NCI-H2196 treated with DMSO at 0.1 percent for 48 hours (cell line): ENCODE results near the gene CSH2.
"Not testable (repeated sequence)": the region's sequence is repeated elsewhere in the genome, so short reads cannot be mapped to it uniquely, and the experiment has no call there.

Experiments used
- DNase-seq: peaks from one replicate; lab custom pipeline; 2025; ENCODE audit not compliant: unreplicated experiment; lab: John Stamatoyannopoulos, UW

The CSH2 gene

DNA sequence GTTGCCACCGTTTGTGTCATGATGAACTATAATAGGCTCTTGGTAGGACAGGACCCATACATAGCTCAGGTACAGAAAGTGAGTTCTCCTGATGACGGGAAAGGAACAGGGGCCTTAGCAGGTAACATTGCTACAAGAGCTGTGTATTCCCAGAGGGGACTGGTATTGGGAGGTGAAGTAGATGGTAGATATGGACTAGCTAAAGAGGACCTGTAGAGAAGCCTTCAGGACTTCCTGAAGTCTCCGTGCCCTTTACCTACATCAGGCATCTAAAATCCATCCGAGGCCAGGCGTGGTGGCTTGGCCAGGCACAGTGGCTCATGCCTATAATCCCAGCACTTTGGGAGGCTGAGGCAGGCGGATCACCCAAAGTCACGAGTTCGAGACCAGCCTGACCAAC lies 18.3 kb downstream of the CSH2 start:
- DNase-seq, result no peak

DNA sequence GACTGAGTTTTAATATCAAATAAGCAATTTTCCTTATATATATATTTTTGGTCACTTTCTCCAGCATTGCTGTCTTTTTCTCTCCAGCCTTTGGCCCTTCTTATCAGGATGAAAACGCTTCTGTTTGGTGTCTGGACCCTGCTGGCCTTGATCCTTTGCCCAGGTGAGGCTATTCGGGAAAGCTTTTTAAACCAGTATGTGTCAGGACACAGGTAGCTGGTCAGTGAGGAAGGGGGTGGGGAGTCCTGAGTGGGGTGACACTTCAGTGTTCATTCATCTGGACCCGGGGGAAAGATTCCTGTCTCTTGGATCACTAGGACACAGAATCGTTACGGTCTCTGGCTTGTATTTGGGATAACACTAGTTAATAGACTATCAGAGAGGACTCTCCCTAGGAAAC lies 18.8 kb downstream of the CSH2 start:
- no peak for DNase-seq

DNA sequence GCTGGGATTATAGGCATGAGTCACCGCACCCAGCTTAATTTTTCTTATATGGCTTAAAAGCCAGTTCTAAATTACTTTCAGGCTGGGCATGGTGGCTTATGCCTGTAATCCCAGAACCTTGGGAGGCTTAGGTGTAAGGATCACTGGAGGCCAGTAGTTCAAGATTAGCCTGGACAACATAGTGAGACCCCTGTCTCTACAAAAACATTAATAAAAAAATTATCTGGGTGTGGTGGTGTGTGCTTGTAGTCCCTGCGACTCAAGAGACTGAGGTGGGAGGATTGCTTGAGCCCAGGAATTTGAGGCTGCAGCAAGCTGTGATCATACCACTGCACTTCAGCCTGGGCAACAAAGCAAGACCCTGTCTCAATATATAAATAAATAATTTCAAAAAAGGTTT lies 20.2 kb downstream of the CSH2 start:
- DNase-seq, result no peak

DNA sequence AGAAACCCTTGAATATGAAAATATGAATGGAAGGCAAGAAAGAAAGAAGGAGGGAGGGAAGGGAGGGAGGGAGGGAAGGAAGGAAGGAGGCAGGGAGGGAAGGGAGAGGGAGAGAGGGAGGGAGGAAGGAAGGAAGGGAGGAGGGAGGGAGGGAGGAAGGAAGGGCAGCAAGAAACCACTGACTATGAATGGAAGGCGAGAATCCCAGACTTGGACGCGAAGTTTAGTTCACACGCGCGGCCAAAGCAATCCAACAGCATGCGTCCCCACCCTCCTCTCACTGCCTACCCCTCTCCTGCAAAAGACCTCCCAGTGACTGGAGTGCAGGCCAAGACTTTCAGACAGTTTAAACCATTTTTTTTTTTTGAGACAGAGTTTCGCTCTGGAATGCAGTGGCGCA lies 23.1 kb downstream of the CSH2 start:
- DNase-seq, result no peak

DNA sequence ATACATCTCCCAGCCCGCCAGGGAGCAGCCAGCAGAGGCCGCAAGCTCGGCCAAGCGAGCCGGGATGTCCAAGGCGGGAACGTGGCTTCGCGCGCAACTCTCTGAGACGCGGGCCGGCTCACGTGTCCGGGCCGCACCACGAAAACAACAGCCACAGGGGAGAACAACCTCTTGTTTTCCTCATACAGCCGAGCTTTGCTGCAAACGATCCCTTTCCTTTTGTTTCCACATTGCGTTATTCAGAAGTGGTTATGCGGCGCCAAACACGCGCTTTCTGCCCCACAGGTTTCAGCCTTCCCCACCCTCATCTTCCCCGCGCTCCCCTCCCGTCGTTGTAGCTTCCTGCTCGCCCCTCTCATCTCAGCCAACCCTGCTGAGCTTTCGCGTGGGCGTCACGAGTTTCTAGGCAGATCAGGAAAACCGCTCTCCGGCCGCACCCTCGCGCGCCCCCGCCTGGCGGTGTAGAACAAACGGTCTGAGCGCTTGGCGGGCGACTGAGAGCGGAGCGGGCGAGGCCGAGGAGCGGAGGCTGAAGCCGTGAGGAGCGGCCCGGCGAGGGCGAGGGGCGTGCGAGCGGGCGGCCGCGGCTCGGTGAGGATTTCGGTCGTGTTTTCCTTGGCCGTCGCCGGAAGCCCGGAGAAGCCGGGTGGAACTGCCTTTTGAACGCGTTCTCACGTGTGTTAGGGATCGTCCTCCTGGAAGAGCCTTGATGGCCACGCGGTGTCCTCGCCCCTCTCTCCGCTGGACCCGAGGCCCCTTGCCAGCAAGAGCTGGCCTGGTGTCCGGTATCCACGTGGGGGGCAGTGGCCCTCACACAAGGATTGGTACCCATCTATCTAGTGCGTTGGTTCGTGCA lies 24.4 kb downstream of the CSH2 start:
- no peak for DNase-seq

DNA sequence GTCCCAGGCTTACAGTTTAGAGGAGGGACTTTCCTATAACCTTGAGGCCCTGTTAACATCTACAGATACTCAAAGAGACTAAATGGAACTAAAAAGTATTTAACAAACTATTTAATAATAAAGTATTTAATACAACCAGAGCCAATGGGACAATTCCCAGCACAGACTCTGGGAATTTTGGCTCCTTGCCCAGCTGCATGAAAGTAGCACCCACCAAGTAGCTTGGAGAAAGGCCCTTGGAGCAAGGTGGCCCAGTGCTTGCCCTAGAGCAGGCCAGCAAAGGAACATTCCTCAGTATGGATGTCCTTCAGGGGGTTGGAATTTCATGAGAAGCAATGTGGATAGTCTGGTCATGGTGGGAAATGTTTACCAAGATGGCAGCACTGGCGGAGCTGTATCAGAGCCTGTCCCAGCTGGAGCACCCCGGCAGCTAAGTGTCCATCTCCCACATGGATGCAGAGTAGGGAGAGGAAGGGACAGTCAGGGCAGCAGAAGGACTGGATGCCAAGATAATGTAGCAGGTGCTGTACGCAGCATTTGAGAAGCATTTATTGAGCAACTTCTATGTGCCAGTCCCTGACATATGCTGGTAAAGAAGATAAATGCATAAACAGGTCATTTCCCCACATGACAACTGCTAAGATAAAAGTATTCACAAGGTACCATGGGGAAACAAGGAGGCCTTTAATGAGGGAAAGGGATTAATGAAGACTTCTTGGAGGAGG lies 25.8 kb downstream of the CSH2 start:
- no peak for DNase-seq

DNA sequence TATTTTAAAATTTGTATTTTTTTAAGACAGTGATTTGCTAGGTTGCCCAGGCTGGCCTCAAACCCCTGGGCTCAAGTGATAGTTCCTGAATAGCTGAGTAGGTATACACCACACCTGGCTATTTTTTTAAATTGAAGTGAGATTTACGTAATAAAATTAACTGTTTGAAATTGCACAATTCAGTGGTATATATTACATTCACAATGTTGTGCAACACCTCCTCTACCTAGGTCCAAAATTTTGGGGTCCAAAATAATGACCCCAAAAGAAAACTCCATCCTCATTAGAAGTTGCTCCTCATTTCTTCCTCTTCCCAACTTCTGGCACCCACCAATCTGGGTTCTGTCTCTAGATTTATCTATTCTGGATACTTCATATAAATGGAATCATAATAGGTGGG lies 28.0 kb downstream of the CSH2 start:
- DNase-seq, result no peak

DNA sequence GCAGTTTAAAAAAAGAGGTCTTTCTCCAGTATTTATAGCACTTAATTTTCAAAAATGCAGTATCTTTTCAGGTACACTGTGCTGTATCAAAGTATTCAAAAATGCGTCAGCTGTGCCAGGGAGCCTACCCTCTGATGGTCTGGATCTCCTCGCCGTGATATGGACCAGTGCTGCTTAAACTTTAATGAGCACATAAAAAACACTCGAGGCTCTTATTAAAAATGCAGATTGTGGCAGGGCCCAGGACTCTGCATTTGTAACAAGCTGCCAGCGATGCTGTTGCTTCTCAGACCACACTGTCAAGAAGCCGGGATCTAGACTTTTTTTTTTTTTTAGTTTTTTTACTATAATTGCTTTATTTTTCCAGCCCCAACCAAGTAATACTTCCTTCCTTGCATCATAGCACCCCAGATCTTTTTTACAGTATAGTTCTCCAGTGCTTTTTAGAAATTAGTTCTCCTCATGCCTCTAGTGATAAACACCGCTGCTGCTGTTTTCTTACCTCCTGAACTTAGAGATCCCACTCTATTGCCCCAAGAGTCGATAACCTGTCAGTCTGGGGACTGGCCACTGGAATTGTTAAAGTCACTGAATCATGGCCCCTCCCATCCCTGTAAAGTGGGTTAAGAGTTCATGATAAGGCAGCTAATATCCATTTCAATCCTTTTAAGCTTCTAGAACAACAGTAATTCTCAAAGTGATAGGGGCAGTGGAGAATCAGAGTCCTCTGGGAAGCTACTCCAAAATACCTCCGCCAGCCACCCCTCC lies 29.4 kb downstream of the CSH2 start:
- DNase-seq, result no peak

DNA sequence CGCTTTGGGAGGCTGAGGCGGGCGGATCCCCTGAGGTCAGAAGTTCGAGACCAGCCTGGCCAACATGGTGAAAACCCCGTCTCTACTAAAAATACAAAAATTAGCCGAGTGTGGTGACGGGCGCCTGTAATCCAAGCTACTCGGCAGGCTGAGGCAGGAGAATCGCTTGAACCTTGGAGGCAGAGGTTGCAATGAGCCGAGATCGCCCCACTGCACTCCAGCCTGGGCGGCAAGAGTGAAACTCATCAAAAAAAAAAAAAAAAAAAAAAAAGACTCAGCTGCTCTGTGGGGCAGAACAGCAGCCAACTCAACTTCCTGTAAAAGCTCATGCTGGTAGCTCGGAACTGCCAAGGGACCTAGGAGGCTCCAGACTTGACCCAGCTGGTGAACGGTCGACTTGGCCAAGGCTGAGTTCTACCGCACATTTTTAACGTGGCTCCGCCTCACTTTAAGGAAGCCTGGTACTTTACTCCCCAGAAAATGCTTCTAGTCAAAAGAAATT lies 30.0 kb downstream of the CSH2 start:
- DNase-seq, result not testable (repeated sequence)

DNA sequence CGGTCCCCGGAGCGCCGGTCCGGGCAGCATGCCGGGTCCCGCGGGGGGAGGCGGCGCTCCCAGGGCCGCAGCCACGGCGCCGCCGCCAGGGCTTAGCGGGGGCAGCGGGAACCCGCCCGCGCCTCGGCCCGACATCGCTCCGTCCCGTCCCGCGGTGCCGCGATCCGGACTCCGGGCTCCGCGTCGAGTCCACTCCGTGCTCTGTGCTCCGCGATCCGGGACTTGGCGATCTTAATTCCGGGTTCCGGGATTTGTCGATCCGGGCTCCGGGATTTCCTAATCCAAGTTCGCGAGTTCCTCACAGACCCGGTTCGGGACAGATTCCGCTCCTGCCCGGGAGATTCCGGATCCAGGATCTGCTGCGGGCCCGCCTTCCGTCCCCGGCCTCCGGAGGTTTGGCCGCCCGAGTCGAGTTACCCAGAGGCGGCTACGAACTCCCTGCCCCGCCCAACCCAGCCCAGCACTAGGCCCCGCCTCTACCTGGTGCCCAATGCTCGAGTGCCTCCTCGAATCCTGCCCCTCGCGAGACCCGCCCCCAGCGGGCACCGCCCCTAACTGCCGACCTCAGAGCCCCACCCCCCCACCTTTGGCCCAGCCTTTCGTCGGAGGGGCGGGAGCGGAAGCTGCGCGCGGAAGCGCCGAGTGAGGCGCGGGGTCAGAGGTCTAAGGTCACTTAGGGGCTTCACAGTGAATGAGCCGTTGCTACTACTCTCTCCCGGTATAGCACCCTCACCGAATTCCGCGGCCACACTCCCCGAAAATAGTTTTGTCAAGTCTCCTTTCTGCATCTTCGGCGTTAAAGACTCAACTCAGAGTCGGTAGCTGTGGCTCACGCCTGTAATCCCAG lies 30.7 kb downstream of the CSH2 start, which contains the start of gene SMARCD2:
TSS of gene SMARCD2 (minus strand) at position 146 of the 847 bp plus-strand sequence. CDS start at position 135, 11 bp downstream.
- peak; percentile 97 for DNase-seq

DNA sequence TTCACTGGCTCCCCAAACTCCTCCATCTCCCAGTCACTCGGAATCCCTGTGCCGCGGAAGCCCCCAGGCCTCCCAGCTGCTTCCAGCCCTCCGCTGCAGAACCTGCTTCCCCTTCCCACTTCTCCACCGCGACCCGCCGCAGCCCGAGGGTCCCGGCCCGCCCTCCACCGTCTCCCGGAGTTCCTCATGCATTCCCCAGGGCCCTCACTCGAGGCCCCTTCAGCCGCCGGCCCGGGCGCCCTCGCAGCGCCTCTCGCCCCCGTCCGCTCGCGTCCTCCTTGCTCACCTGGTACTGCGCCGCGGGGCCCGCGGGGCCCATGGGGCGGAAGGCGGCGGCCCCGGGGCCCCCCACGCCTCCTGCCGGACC lies 31.3 kb downstream of the CSH2 start:
- no peak for DNase-seq

DNA sequence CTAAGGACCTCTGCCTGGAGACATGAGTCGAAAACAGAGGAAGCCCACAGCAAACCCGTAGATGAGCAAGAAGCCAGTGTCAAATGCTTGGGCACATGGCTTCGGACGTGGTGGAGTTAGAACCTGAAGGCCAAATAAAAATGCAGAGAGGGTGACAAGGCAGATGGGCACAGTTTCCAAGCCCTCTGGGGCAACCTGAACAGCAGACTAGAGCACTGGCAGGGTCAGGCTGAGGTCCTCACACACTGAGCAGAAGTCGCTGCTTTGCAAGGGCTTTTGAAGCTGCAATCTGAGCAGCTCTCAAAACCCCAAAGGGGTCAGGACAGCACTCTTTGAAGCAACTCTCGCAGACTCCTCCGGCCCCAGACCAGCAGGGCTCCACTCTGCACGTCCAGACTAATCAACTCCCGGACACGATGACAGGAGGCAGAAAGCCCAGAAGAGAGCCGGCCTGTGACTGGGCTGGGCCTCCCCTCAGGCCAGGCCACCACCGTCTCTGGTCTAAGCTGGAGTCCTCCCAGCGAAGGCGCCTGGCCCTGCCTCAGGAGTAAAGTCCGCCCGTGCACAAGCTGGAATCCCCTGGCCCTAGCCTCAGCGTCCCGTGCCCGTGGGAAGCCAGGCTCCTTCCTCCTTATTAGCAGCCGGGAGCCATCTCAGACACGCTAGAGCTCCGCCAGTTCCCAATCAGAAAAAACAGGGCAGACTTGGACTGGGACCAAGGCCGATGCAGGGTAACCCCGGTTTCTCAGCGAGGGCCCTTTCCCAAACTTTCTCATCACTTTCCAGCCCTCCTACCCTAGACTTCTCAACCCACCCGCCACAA lies 31.9 kb downstream of the CSH2 start:
- DNase-seq, result no peak

DNA sequence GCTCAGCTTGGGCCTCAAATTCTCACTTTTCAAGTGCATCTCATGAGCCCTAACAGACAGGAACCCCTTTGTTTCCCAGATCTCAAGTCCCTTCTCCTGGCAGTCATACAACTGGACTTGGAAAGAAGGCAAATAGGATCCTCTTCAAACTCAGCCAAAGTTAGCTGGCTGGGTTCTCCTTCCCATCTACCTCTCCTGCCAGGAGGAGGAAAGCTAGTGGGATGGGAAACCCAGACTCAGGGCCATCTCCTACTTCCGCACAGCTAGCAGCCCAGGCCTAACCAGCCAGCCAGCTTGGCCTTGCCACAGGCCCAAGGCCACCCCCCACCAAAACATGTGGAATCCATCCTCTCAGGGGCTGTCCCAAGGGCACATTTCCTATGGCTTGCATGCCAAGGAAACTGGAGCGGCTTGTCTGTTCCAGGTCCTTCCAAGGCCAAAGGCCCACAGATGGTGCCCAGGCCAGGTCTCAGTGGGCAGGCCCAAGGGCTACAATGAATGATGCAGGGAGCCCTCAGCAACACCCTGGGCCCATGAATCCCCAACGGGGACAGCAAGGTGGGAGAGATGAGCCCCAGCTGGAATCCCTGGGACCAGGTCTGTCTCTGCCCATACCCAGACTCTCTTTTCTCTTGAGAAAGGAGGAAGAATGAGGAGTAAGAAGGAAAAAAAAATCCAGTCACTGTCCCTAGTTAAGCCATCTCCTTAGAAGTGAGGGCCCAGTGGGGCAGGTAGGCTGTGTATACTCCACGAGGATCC lies 32.7 kb downstream of the CSH2 start:
- no peak for DNase-seq

DNA sequence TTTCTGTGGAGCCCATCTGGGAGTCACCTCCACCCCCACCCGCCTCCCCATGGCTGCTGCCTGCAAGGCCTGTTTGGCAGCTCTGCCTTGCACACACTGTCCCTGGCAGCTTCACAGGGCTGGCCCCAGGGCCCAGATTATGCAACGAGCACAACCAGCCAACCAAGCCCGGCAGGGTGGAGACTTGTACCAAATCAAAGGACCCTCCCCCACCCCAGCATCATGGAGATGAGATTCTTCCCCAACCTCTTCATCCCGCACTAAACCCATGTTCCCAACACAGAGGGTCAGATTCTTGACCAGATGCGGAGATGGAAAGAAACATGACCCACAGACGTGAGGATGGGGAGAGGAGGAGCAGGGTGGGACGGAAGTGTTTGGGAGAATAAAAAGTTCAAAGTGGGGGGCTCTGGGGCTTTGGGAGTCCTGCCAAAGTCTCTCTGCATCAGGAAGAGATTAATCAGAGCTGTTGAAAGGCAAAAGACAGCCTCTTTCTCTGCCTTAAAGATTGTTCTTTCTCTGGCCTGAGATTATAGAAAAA lies 34.8 kb downstream of the CSH2 start:
- DNase-seq, result no peak

DNA sequence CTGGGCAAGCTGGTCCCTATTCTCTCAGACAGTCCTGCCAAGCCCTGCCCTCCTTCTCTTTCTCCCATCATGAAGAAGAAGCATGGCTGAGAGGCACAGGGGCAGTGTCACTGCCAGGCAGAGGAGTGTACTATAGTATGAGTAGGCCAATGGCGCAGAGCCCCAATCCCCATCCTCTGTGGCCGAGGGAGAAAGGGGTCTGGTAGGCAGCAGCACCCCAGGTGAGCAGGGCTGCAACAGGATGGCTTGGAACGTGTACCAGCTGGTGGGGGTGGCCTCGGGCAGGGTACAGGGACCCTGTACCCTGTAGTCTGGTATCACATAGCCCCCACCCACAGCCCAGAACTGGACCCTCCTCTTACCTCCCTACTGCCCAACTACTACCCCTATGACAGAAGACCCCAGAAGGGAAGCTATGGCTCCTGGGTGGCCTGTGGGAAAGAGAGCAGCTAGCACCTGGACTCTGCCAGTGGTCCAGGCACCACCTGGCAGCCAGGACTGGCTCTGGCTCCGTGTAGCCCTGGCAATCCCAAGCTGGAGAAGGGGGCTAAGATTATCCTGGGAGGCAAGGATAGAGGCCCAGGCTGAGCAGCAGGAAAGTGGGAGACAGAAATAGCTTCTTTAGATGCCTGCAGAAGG lies 35.4 kb downstream of the CSH2 start:
- no peak for DNase-seq

DNA sequence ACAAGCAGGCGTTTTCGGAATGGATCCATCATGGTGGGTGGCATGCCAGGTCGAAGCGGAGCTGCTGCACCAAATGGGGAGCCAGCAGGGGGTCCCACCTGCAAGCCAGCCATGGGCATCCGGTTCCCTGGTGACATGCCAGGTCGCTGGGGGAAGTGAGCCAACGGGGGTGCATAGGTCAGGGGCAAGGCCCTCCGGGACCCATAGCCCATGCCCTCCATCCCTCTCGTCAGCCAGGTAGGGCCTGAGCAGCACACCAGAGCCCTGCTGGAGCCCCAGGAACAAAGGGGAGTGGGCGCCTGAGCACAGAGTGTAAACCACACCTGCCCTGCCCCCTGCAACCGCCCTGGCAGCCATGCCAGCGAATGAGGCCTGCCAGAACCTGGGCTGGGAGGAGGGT lies 36.0 kb downstream of the CSH2 start:
- no peak for DNase-seq

DNA sequence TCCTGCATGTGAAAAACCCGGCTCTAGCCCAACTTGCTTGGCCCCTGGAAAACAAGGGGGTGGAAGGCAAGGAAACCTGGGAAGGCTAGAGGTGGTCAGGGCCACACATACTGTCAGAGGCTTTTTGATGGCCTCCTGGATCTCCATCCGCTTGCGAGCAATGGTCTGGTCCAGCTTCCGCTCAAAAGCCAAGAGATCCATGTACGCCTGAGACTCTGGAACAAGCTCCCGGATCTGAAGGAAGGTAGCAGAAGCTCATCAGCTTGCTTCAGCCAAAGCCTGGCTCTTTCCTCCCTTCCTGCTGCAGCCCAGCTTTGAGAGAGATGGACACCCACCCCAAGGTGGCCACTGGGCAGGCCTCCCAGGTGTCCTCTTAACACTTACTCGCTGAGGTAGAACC lies 36.7 kb downstream of the CSH2 start:
- no peak for DNase-seq

DNA sequence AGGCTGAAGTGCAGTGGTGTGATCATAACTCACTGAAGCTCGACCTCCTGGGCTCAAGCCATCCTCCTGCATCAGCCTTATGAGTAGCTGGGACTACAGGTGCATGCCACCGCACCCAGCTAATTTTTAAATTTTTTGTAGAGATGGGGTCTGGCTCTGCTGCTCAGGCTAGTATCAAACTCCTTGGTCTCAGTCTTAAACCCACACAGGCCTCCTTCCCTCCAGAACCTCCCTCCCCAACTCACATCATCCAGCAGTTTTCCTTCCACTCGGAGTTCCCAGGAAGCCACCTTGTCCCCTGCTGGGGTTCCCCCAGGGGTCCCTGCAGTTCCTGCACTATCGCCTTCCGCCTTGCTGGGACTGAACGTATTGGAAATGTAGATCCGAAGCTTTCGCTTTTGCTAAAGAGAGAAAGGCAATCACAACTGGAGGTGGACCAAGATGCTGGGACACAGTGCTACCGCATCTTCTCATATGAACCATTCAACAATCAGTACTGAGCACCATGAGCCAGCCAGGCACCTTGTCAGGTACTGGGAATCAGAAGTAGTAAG lies 38.2 kb downstream of the CSH2 start:
- no peak for DNase-seq
